Measurements from ENCODE around the gene SH2D3C.

Gene SH2D3C

GRCh38 chr9:127703289-127703946, 75.0 kb downstream of the SH2D3C start:
- H3K4me1 ChIP-seq (ENCODE audit: control insufficient read depth, insufficient read depth, low read length), result no peaks in the 10 kb centered on the region
- no peaks in the 10 kb centered on the region for H3K9me3 ChIP-seq (ENCODE audit: control insufficient read depth, insufficient read depth, low read depth, low read length)
- no peak overlapping the region for H3K27ac ChIP-seq (ENCODE audit: extremely low read depth, low read depth, low read length)
- no peaks in the 10 kb centered on the region for H3K36me3 ChIP-seq (ENCODE audit: control insufficient read depth in 2 of 2, insufficient read depth in 1 of 2, low read length in 2 of 2)
- H3K4me3 ChIP-seq (ENCODE audit: low read depth, low read length), result no peak overlapping the region
- 0 out of 2 replicates have a peak, but pooled peaks have one; percentile 30 for TF ChIP-seq ZNF366 (tag by site-specific recombination; conservative IDR thresholded peaks at IDR 0.05)
- TF ChIP-seq HOXA7 (CRISPR knock-in tag; IDR thresholded peaks at IDR 0.05; ENCODE audit: borderline replicate concordance), result no peak
- no peak for TF ChIP-seq MYNN (tag by site-specific recombination; IDR thresholded peaks at IDR 0.05; ENCODE audit: borderline replicate concordance)
- TF ChIP-seq ZNF624 (tag by site-specific recombination; IDR thresholded peaks at IDR 0.05), result no peak
- no peak for TF ChIP-seq ZNF660 (tag by site-specific recombination; IDR thresholded peaks at IDR 0.05)
- TF ChIP-seq ZNF596 (tag by site-specific recombination; IDR thresholded peaks at IDR 0.05), result peak; percentile 71
- no peak for TF ChIP-seq ZNF48 (tag by site-specific recombination; IDR thresholded peaks at IDR 0.05)
- no peak for TF ChIP-seq ZNF398 (tag by site-specific recombination; IDR thresholded peaks at IDR 0.05)
- no peak for TF ChIP-seq ZNF174 (tag by site-specific recombination; IDR thresholded peaks at IDR 0.05)
- TF ChIP-seq ZSCAN18 (tag by site-specific recombination; IDR thresholded peaks at IDR 0.05), result no peak
- TF ChIP-seq PRDM1 (tag by site-specific recombination; IDR thresholded peaks at IDR 0.05), result peak; percentile 83
- TF ChIP-seq HIC1 (tag by site-specific recombination; IDR thresholded peaks at IDR 0.05), result no peak
- no peak for TF ChIP-seq ZNF664 (tag by site-specific recombination; IDR thresholded peaks at IDR 0.05)
- no peak for TF ChIP-seq ZNF600 (tag by site-specific recombination; IDR thresholded peaks at IDR 0.05)
- no peak for TF ChIP-seq KLF9 (tag by site-specific recombination; IDR thresholded peaks at IDR 0.05; ENCODE audit: low read depth)
- no peak for TF ChIP-seq HOXC10 (CRISPR knock-in tag; IDR thresholded peaks at IDR 0.05)
- no peak for TF ChIP-seq ZNF76 (tag by site-specific recombination; IDR thresholded peaks at IDR 0.05; ENCODE audit: borderline replicate concordance, low read depth)
- no peak for TF ChIP-seq AEBP2 (tag by site-specific recombination; IDR thresholded peaks at IDR 0.05; ENCODE audit: borderline replicate concordance)
- 0 out of 2 replicates have a peak, but pooled peaks have one; percentile 19 for TF ChIP-seq PRDM10 (tag by site-specific recombination; IDR thresholded peaks at IDR 0.05)
- no peak for TF ChIP-seq ZNF350 (tag by site-specific recombination; IDR thresholded peaks at IDR 0.05)
- TF ChIP-seq ZSCAN23 (tag by site-specific recombination; IDR thresholded peaks at IDR 0.05), result no peak
- ChIA-PET CTCF (interaction anchor here (0.6 to 1.4 kb wide), 5 partner anchors 32 to 762 kb away, joined by 3 to 4 read pairs (median 3); partner anchors contain the start of gene TOR2A), POLR2A (no interaction called here)

Measured in HEK293 (cell line).